ENCODE data around the gene TRAM2. TPM values are rescaled to one million over a fixed set of nuclear protein-coding genes. Genes with fewer than 3 reads are reported as not detected.

TRAM2 gene
- total and polyA plus RNA-seq, 9 of the 15 experiments (the other 6 are each of a cell fraction or from before 2014, with no cell fraction given), result 2.6 to 13.3 (median 8.9) TPM

DNA sequence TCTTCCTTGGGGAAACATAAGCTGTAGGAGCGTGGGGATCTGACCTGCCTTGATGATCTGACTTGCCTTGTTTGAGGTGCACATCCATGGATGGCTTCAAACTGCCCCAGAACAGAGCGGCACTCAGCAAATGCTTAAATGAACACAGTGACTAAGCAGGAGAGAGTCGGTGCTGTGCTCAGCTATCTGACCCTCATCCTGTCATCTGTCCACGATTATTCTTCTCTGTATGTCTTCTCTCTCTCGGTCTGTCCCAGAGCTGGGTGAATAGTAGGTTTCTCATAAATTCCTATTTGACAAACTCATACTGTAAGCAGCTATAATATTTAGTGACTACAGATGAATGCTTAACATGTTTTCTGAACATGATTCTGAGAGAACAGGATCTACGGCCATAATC is 37.3 kb downstream of the TRAM2 start (continued):
- TF ChIP-seq, protein P1, sequence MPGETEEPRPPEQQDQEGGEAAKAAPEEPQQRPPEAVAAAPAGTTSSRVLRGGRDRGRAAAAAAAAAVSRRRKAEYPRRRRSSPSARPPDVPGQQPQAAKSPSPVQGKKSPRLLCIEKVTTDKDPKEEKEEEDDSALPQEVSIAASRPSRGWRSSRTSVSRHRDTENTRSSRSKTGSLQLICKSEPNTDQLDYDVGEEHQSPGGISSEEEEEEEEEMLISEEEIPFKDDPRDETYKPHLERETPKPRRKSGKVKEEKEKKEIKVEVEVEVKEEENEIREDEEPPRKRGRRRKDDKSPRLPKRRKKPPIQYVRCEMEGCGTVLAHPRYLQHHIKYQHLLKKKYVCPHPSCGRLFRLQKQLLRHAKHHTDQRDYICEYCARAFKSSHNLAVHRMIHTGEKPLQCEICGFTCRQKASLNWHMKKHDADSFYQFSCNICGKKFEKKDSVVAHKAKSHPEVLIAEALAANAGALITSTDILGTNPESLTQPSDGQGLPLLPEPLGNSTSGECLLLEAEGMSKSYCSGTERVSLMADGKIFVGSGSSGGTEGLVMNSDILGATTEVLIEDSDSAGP (CRISPR knock-in tag; IDR thresholded peaks at IDR 0.05), result no peak
- no peak for TF ChIP-seq ZNF347 (CRISPR knock-in tag; IDR thresholded peaks at IDR 0.05; ENCODE audit: low read depth)
- TF ChIP-seq ZKSCAN1 (IDR thresholded peaks at IDR 0.05; ENCODE audit: low read depth, low read length), result peak; percentile 60; the same call in 1 of the 2 replicates
- TF ChIP-seq LARP7 (IDR thresholded peaks at IDR 0.05), result no peak
- TF ChIP-seq SRSF3 (IDR thresholded peaks at IDR 0.05; ENCODE audit: insufficient read depth, low read length), result no peak
- TF ChIP-seq, protein P2, sequence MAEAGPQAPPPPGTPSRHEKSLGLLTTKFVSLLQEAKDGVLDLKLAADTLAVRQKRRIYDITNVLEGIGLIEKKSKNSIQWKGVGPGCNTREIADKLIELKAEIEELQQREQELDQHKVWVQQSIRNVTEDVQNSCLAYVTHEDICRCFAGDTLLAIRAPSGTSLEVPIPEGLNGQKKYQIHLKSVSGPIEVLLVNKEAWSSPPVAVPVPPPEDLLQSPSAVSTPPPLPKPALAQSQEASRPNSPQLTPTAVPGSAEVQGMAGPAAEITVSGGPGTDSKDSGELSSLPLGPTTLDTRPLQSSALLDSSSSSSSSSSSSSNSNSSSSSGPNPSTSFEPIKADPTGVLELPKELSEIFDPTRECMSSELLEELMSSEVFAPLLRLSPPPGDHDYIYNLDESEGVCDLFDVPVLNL (CRISPR knock-in tag; IDR thresholded peaks at IDR 0.05; ENCODE audit: low read depth), result no peak
- no peak for TF ChIP-seq TOE1 (IDR thresholded peaks at IDR 0.05; ENCODE audit: borderline replicate concordance)
- TF ChIP-seq TOE1 (CRISPR knock-in tag; IDR thresholded peaks at IDR 0.05; ENCODE audit: borderline replicate concordance, low read depth), result no peak
- no peak for TF ChIP-seq HDGF (IDR thresholded peaks at IDR 0.05)
- no peak for TF ChIP-seq SIN3B (IDR thresholded peaks at IDR 0.05; ENCODE audit: low read depth)
- TF ChIP-seq ARNT (IDR thresholded peaks at IDR 0.05), result no peak
- no peak for TF ChIP-seq PTBP1 (IDR thresholded peaks at IDR 0.05; ENCODE audit: low read depth, low read length)
- TF ChIP-seq KLF10 (CRISPR knock-in tag; IDR thresholded peaks at IDR 0.05), result no peak
- no peak for TF ChIP-seq ZNF212 (CRISPR knock-in tag; IDR thresholded peaks at IDR 0.05)
- TF ChIP-seq TCF7L2 (IDR thresholded peaks at IDR 0.05; ENCODE audit: low read depth, low read length), result no peak
- TF ChIP-seq MAFF (IDR thresholded peaks at IDR 0.05; ENCODE audit: low read length), result peak; percentile 51; the same call in 1 of the 2 replicates
- TF ChIP-seq RCOR1 (IDR thresholded peaks at IDR 0.05; ENCODE audit: borderline replicate concordance in 1 of 2, low read depth in 2 of 2, low read length in 2 of 2), result peak in 1 of 2 experiments; percentile 47; a peak in 1 of 4 replicates
- TF ChIP-seq PHF8 (IDR thresholded peaks at IDR 0.05; ENCODE audit: borderline replicate concordance, low read length), result no peak
- TF ChIP-seq ZNF57 (CRISPR knock-in tag; IDR thresholded peaks at IDR 0.05), result no peak
- TF ChIP-seq, protein P3, sequence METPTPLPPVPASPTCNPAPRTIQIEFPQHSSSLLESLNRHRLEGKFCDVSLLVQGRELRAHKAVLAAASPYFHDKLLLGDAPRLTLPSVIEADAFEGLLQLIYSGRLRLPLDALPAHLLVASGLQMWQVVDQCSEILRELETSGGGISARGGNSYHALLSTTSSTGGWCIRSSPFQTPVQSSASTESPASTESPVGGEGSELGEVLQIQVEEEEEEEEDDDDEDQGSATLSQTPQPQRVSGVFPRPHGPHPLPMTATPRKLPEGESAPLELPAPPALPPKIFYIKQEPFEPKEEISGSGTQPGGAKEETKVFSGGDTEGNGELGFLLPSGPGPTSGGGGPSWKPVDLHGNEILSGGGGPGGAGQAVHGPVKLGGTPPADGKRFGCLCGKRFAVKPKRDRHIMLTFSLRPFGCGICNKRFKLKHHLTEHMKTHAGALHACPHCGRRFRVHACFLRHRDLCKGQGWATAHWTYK (CRISPR knock-in tag; IDR thresholded peaks at IDR 0.05), result no peak
- TF ChIP-seq, protein P4, sequence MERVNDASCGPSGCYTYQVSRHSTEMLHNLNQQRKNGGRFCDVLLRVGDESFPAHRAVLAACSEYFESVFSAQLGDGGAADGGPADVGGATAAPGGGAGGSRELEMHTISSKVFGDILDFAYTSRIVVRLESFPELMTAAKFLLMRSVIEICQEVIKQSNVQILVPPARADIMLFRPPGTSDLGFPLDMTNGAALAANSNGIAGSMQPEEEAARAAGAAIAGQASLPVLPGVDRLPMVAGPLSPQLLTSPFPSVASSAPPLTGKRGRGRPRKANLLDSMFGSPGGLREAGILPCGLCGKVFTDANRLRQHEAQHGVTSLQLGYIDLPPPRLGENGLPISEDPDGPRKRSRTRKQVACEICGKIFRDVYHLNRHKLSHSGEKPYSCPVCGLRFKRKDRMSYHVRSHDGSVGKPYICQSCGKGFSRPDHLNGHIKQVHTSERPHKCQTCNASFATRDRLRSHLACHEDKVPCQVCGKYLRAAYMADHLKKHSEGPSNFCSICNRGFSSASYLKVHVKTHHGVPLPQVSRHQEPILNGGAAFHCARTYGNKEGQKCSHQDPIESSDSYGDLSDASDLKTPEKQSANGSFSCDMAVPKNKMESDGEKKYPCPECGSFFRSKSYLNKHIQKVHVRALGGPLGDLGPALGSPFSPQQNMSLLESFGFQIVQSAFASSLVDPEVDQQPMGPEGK (CRISPR knock-in tag; IDR thresholded peaks at IDR 0.05; ENCODE audit: borderline replicate concordance), result no peak
- no peak for TF ChIP-seq MTA3 (IDR thresholded peaks at IDR 0.05; ENCODE audit: borderline replicate concordance)
- TF ChIP-seq, protein P5, sequence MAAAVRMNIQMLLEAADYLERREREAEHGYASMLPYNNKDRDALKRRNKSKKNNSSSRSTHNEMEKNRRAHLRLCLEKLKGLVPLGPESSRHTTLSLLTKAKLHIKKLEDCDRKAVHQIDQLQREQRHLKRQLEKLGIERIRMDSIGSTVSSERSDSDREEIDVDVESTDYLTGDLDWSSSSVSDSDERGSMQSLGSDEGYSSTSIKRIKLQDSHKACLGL (CRISPR knock-in tag; IDR thresholded peaks at IDR 0.05; ENCODE audit: borderline replicate concordance, poor library complexity, severe bottlenecking), result no peak
- no peak for TF ChIP-seq THRAP3 (IDR thresholded peaks at IDR 0.05; ENCODE audit: borderline replicate concordance)
- TF ChIP-seq CREM (IDR thresholded peaks at IDR 0.05; ENCODE audit: low read depth), result no peak
